ENCODE results near the gene TTC29. TPM values are rescaled to one million over a fixed set of nuclear protein-coding genes. Genes with fewer than 3 reads are reported as not detected.
"Not testable (repeated sequence)": the region's sequence is repeated elsewhere in the genome, so short reads cannot be mapped to it uniquely, and the experiment has no call there.

TTC29 gene
- total RNA-seq, 3 donors from 2014 or later = 0.29 TPM; not detected in 2

DNA sequence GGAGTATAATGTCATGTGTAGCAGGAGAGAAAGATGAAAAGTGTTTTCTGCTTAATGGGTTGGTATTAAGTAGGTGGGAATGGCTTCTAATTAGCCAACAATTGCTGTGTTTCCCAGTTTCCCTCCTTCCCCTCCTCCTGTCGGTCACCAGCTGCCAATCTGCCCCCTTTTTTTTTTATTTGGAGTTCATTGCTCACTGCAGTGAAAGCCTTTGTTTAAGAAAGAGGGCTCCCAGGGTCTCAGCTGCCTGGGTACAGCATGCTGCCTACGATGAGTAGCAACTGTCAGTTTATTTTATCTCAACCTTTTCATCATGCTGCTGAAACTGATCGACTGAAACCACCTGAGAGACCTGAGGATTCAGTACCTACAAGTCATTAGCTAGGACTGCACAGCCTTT lies 157.9 kb downstream of the TTC29 start:
- no peaks in the 10 kb centered on the region for H3K4me1 ChIP-seq
- no peaks in the 10 kb centered on the region for H3K27me3 ChIP-seq
- TF ChIP-seq POLR2AphosphoS5 (IDR thresholded peaks at IDR 0.05) (no peak), POLR2A (IDR thresholded peaks at IDR 0.05) (no peak)
- TF ChIP-seq, protein P1, sequence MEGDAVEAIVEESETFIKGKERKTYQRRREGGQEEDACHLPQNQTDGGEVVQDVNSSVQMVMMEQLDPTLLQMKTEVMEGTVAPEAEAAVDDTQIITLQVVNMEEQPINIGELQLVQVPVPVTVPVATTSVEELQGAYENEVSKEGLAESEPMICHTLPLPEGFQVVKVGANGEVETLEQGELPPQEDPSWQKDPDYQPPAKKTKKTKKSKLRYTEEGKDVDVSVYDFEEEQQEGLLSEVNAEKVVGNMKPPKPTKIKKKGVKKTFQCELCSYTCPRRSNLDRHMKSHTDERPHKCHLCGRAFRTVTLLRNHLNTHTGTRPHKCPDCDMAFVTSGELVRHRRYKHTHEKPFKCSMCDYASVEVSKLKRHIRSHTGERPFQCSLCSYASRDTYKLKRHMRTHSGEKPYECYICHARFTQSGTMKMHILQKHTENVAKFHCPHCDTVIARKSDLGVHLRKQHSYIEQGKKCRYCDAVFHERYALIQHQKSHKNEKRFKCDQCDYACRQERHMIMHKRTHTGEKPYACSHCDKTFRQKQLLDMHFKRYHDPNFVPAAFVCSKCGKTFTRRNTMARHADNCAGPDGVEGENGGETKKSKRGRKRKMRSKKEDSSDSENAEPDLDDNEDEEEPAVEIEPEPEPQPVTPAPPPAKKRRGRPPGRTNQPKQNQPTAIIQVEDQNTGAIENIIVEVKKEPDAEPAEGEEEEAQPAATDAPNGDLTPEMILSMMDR (IDR thresholded peaks at IDR 0.05) = no peak
- DNase-seq (ENCODE audit: low spot score in 2 of 2) = no peak
- no peak overlapping the region for H3K27ac ChIP-seq
- no peaks in the 10 kb centered on the region for H3K36me3 ChIP-seq
- no peaks in the 10 kb centered on the region for H3K9me3 ChIP-seq
- intact Hi-C loops (cut with DNase I; ENCODE audit: low total_unique reads) = no loop called here
- H3K4me3 ChIP-seq = no peak overlapping the region

DNA sequence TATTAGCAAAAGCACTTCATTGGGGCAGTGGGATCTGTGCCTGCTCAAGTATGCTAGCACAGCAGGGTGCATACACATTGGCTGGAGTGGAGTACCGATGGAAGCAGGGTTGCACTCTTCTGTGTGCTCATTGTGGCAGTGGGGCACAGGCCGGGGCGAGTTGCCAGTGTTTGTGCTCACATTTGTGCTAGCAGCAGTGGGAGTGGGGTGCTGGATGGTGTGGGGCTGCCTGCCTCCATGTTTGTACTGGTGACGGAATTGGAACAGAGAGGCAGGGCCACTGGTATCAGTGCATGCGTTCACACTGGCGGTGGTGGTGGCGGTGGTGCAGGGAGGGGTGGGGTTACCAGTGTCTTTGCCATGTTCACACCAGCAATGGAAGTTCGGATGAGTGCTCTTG lies 169.0 kb downstream of the TTC29 start:
- no peak for DNase-seq (ENCODE audit: low spot score in 2 of 2)
- H3K9me3 ChIP-seq = peaks cover 0 to 11% of the 10 kb centered on the region in 2 donors

DNA sequence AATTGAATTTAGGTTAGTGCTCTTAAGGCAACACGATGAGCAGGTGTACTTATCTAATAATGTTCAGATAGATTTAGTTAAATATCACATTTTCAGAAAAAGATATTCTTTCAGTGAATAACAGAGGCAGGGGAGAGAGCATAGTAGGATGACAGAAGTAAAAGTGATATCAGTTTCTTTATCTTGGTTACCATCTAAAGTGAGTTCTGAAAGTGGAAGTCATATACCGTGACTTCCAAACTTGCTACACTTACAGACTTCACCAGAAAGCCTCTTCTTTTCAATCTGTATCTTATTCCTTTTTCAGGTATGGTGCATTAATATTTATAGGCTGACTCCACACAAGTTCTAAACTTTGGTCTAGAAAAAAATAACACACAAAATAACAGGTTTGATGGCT lies 182.1 kb downstream of the TTC29 start:
- no peak overlapping the region for H3K27ac ChIP-seq
- intact Hi-C loops (cut with DNase I; ENCODE audit: low total_unique reads) = no loop called here
- TF ChIP-seq POLR2AphosphoS5 (IDR thresholded peaks at IDR 0.05) = no peak
- no peak for TF ChIP-seq POLR2A (IDR thresholded peaks at IDR 0.05)
- TF ChIP-seq, protein P1 (IDR thresholded peaks at IDR 0.05) = no peak

More for the DNA sequence above, 169.0 kb downstream of the TTC29 start:
- no peaks in the 10 kb centered on the region for H3K36me3 ChIP-seq
- no peak overlapping the region for H3K27ac ChIP-seq
- intact Hi-C loops (cut with DNase I; ENCODE audit: low total_unique reads) = no loop called here
- no peak for TF ChIP-seq POLR2AphosphoS5 (IDR thresholded peaks at IDR 0.05)
- TF ChIP-seq POLR2A (IDR thresholded peaks at IDR 0.05) = no peak
- TF ChIP-seq, protein P1 (IDR thresholded peaks at IDR 0.05) = no peak
- no peak overlapping the region for H3K4me3 ChIP-seq
- no peaks in the 10 kb centered on the region for H3K4me1 ChIP-seq
- H3K27me3 ChIP-seq = no peaks in the 10 kb centered on the region

DNA sequence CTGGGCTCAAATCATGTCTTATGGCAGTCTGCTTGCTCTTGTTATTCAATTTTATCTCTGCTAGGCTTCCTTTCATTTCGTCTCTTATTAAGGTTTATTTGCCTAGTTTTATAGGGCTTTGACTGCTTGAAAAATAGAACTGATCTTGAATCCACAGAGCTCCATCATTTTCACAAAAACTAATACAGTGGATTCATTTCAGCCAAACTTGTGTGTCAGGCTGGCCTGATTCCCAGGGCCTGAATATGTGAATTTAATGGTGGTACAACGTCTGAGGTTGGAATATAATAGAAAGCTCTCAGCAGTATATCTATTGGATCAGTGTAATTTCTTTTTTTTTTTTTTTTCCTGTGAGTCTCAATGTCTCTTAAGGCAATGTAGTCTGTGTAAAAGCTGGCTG lies 183.6 kb downstream of the TTC29 start:
- H3K27ac ChIP-seq = no peak overlapping the region
- TF ChIP-seq POLR2A (IDR thresholded peaks at IDR 0.05) = no peak
- H3K36me3 ChIP-seq = no peaks in the 10 kb centered on the region
- DNase-seq (ENCODE audit: low spot score in 2 of 2) = no peak
- H3K4me1 ChIP-seq = no peaks in the 10 kb centered on the region
- intact Hi-C loops (cut with DNase I; ENCODE audit: low total_unique reads) = no loop called here
- peaks cover 0 to 28% of the 10 kb centered on the region in 2 donors for H3K9me3 ChIP-seq
- no peaks in the 10 kb centered on the region for H3K27me3 ChIP-seq
- H3K4me3 ChIP-seq = no peak overlapping the region

More for the DNA sequence above, 182.1 kb downstream of the TTC29 start:
- Histone ChIP-seq H3K27me3 (no peaks in the 10 kb centered on the region), H3K36me3 (no peaks in the 10 kb centered on the region), H3K9me3 (peaks cover 0 to 15% of the 10 kb centered on the region in 2 donors), H3K4me3 (no peak overlapping the region), H3K4me1 (no peaks in the 10 kb centered on the region)
- DNase-seq (ENCODE audit: low spot score in 2 of 2) = no peak

DNA sequence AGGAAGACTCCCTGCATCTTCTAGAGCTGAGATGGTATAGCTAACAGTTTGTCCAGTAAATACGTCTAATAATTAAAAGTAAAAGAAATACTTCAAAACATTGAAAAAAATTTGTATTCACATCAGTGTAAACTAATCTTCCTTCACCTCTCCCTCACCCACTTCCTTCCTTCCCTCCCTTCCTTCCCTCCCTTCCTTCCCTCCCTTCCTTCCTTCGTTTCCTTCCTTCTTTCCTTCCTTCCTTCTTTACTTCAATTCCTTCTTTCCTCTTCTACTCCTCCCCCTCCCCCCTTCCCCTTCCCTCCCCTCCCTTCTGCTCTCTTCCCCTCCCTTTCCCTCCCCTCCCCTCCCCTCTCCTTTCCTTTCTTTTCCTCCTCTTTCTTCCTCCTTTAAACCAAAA lies 203.2 kb downstream of the TTC29 start:
- no peak for DNase-seq (ENCODE audit: low spot score in 2 of 2)
- TF ChIP-seq, protein P1 (IDR thresholded peaks at IDR 0.05) = no peak
- TF ChIP-seq POLR2AphosphoS5 (IDR thresholded peaks at IDR 0.05) (no peak), POLR2A (IDR thresholded peaks at IDR 0.05) (no peak)
- Histone ChIP-seq H3K4me1 (no peaks in the 10 kb centered on the region), H3K36me3 (no peaks in the 10 kb centered on the region), H3K9me3 (peaks cover 0 to 4% of the 10 kb centered on the region in 2 donors), H3K27ac (no peak overlapping the region), H3K27me3 (no peaks in the 10 kb centered on the region), H3K4me3 (no peak overlapping the region)
- intact Hi-C loops (cut with DNase I; ENCODE audit: low total_unique reads) = no loop called here

DNA sequence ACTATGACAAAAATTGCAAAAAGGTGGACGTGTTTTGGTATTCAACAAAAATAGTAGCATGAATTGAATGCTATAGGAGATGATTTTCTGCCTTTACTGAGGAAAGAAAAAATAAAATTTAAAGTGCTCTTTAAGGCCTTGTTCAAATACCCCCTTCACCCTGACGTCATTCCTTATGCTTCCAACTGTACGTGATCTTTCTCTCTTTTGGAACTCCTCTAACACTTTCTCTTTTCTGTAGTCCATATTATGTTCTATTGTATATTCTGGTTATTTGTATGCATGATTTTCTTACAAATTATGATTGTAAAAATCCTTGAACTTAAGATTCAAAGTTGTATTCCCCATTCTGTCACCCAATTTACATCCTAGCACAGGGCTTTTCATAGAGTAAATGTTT lies 206.5 kb downstream of the TTC29 start:
- no peaks in the 10 kb centered on the region for H3K27me3 ChIP-seq
- H3K4me3 ChIP-seq = no peak overlapping the region
- H3K36me3 ChIP-seq = no peaks in the 10 kb centered on the region
- DNase-seq (ENCODE audit: low spot score in 2 of 2) = no peak
- intact Hi-C loops (cut with DNase I; ENCODE audit: low total_unique reads) = no loop called here
- no peak overlapping the region for H3K27ac ChIP-seq
- H3K4me1 ChIP-seq = no peaks in the 10 kb centered on the region
- no peak for TF ChIP-seq POLR2AphosphoS5 (IDR thresholded peaks at IDR 0.05)
- TF ChIP-seq, protein P1 (IDR thresholded peaks at IDR 0.05) = no peak
- no peak for TF ChIP-seq POLR2A (IDR thresholded peaks at IDR 0.05)
- no peaks in the 10 kb centered on the region for H3K9me3 ChIP-seq

DNA sequence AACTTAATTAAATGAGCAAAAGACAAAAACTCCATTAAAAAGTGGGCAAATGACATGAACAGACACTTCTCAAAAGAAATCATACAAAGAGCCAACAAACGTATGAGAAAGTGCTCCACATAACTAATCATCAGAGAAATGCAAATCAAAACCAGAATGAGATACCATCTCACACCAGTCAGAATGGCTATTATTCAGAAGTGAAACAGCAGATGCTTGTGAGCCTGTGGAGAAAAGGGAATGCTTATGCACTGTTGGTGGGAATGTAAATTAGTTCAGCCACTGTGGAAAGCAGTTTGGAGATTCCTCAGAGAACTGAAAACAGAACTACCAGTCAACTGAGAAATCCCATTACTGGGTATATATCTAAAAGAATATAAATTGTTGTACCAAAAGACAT lies 222.1 kb downstream of the TTC29 start:
- DNase-seq (ENCODE audit: low spot score in 2 of 2); H3K9me3 ChIP-seq; H3K36me3 ChIP-seq; H3K27me3 ChIP-seq; H3K4me1 ChIP-seq; intact Hi-C loops (cut with DNase I; ENCODE audit: low total_unique reads); H3K4me3 ChIP-seq; H3K27ac ChIP-seq: not testable (repeated sequence)

Data from breast epithelium (tissue), 4 donors.